ENCODE data around the gene DLG5. TPM values are rescaled to one million over a fixed set of nuclear protein-coding genes. Genes with fewer than 3 reads are reported as not detected.
A peak's percentile ranks its signal among the peaks of the same experiment; 100 is the strongest.

DLG5 gene
- polyA plus RNA-seq, 2 of the 4 experiments (the other 2 are of a cell fraction), result 17.0 to 30.9 TPM

DNA sequence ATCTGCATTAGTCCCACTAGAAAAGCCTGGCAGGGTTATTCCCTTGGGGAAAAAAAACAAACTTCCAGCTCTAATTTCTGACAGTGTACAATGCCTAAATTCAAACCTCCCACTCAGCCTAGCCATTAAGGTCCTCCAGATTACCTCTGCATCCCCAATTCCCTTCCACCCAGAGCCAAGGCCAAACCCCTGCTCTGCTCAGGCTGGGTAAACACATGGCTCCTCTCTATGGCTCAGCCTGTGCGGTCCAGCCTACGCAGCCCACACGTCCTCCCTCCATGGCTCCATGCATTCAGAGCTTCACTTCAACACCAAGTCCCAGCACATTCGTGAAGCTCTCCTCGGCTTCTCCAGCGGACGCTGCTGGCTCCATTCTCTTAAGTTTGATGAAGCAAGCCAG lies 5.2 kb downstream of the DLG5 start:
- H3K4me2 ChIP-seq, result no peak overlapping the region
- POLR2A ChIA-PET, result no interaction called here
- no peak for ATAC-seq
- H3K4me3 ChIP-seq, result no peak overlapping the region
- peaks cover 57% of the 10 kb centered on the region for H3K4me1 ChIP-seq
- DNase-seq (ENCODE audit: low read depth in 1 of 2, low spot score in 1 of 2), result no peak
- CTCF ChIA-PET, result interaction anchor here (0.8 to 3.9 kb wide), 3 partner anchors 8 to 31 kb away, joined by 3 to 16 read pairs (median 5); no protein-coding TSS in a partner anchor
- no peaks in the 10 kb centered on the region for H3K9me3 ChIP-seq
- 0 out of 6 replicates have a peak overlapping the region, but pooled peaks of 1 of the 2 experiments have one; percentile 5 for H3K27ac ChIP-seq
- 75% methylated on average over 7 of the region's 7 CpGs for WGBS (ENCODE audit: missing lambda C conversion rate)
- TF ChIP-seq GATA3 (IDR thresholded peaks at IDR 0.05; ENCODE audit: borderline replicate concordance) (no peak), CEBPB (IDR thresholded peaks at IDR 0.05) (no peak), ZSCAN20 (CRISPR knock-in tag; IDR thresholded peaks at IDR 0.05) (no peak), HDAC2 (IDR thresholded peaks at IDR 0.05) (no peak), JUN (IDR thresholded peaks at IDR 0.05) (no peak), FOXS1 (CRISPR knock-in tag; IDR thresholded peaks at IDR 0.05) (no peak), HOXB13 (CRISPR knock-in tag; IDR thresholded peaks at IDR 0.05; ENCODE audit: low read depth) (no peak), HOXA7 (CRISPR knock-in tag; IDR thresholded peaks at IDR 0.05) (no peak), NPAS2 (CRISPR knock-in tag; IDR thresholded peaks at IDR 0.05; ENCODE audit: borderline replicate concordance) (no peak), CBX8 (IDR thresholded peaks at IDR 0.05) (no peak), CHD4 (IDR thresholded peaks at IDR 0.05; ENCODE audit: borderline replicate concordance) (no peak)
- TF ChIP-seq, protein P1, sequence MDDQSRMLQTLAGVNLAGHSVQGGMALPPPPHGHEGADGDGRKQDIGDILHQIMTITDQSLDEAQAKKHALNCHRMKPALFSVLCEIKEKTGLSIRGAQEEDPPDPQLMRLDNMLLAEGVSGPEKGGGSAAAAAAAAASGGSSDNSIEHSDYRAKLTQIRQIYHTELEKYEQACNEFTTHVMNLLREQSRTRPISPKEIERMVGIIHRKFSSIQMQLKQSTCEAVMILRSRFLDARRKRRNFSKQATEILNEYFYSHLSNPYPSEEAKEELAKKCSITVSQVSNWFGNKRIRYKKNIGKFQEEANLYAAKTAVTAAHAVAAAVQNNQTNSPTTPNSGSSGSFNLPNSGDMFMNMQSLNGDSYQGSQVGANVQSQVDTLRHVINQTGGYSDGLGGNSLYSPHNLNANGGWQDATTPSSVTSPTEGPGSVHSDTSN (IDR thresholded peaks at IDR 0.05), result no peak
- TF ChIP-seq, protein P2, sequence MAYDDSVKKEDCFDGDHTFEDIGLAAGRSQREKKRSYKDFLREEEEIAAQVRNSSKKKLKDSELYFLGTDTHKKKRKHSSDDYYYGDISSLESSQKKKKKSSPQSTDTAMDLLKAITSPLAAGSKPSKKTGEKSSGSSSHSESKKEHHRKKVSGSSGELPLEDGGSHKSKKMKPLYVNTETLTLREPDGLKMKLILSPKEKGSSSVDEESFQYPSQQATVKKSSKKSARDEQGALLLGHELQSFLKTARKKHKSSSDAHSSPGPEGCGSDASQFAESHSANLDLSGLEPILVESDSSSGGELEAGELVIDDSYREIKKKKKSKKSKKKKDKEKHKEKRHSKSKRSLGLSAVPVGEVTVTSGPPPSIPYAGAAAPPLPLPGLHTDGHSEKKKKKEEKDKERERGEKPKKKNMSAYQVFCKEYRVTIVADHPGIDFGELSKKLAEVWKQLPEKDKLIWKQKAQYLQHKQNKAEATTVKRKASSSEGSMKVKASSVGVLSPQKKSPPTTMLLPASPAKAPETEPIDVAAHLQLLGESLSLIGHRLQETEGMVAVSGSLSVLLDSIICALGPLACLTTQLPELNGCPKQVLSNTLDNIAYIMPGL (CRISPR knock-in tag; IDR thresholded peaks at IDR 0.05; ENCODE audit: borderline replicate concordance), result no peak
- TF ChIP-seq, protein P3, sequence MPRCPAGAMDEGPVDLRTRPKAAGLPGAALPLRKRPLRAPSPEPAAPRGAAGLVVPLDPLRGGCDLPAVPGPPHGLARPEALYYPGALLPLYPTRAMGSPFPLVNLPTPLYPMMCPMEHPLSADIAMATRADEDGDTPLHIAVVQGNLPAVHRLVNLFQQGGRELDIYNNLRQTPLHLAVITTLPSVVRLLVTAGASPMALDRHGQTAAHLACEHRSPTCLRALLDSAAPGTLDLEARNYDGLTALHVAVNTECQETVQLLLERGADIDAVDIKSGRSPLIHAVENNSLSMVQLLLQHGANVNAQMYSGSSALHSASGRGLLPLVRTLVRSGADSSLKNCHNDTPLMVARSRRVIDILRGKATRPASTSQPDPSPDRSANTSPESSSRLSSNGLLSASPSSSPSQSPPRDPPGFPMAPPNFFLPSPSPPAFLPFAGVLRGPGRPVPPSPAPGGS (IDR thresholded peaks at IDR 0.05), result no peak
- TF ChIP-seq, protein P4, sequence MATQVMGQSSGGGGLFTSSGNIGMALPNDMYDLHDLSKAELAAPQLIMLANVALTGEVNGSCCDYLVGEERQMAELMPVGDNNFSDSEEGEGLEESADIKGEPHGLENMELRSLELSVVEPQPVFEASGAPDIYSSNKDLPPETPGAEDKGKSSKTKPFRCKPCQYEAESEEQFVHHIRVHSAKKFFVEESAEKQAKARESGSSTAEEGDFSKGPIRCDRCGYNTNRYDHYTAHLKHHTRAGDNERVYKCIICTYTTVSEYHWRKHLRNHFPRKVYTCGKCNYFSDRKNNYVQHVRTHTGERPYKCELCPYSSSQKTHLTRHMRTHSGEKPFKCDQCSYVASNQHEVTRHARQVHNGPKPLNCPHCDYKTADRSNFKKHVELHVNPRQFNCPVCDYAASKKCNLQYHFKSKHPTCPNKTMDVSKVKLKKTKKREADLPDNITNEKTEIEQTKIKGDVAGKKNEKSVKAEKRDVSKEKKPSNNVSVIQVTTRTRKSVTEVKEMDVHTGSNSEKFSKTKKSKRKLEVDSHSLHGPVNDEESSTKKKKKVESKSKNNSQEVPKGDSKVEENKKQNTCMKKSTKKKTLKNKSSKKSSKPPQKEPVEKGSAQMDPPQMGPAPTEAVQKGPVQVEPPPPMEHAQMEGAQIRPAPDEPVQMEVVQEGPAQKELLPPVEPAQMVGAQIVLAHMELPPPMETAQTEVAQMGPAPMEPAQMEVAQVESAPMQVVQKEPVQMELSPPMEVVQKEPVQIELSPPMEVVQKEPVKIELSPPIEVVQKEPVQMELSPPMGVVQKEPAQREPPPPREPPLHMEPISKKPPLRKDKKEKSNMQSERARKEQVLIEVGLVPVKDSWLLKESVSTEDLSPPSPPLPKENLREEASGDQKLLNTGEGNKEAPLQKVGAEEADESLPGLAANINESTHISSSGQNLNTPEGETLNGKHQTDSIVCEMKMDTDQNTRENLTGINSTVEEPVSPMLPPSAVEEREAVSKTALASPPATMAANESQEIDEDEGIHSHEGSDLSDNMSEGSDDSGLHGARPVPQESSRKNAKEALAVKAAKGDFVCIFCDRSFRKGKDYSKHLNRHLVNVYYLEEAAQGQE (IDR thresholded peaks at IDR 0.05), result no peak
- TF ChIP-seq, protein P5, sequence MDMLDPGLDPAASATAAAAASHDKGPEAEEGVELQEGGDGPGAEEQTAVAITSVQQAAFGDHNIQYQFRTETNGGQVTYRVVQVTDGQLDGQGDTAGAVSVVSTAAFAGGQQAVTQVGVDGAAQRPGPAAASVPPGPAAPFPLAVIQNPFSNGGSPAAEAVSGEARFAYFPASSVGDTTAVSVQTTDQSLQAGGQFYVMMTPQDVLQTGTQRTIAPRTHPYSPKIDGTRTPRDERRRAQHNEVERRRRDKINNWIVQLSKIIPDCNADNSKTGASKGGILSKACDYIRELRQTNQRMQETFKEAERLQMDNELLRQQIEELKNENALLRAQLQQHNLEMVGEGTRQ (IDR thresholded peaks at IDR 0.05), result no peak
- TF ChIP-seq, protein P6, sequence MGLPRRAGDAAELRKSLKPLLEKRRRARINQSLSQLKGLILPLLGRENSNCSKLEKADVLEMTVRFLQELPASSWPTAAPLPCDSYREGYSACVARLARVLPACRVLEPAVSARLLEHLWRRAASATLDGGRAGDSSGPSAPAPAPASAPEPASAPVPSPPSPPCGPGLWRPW (IDR thresholded peaks at IDR 0.05), result no peak
- TF ChIP-seq, protein P7, sequence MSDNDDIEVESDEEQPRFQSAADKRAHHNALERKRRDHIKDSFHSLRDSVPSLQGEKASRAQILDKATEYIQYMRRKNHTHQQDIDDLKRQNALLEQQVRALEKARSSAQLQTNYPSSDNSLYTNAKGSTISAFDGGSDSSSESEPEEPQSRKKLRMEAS (IDR thresholded peaks at IDR 0.05), result no peak
- FAIRE-seq, result no peak

Measured in A549 (cell line).